ENCODE measurements around the gene RUSC1. TPM values are rescaled to one million over a fixed set of nuclear protein-coding genes. Genes with fewer than 3 reads are reported as not detected.

RUSC1 gene
- total RNA-seq, 1 donor: 6.6 TPM

Other genes starting within 250 kb of the RUSC1 start
- 0.21 TPM for gene EFNA3, start 242.1 kb upstream of the RUSC1 start, total RNA-seq
- 0.84 TPM for gene EFNA1, start 193.0 kb upstream of the RUSC1 start, total RNA-seq
- 22.4 TPM for gene SLC50A1, start 185.0 kb upstream of the RUSC1 start, total RNA-seq
- 14.0 TPM for gene DPM3, start 180.4 kb upstream of the RUSC1 start, total RNA-seq
- gene KRTCAP2, start 147.6 kb upstream of the RUSC1 start, total RNA-seq: 62.0 TPM
- gene TRIM46, start 147.0 kb upstream of the RUSC1 start, total RNA-seq: 0.52 TPM
- gene THBS3, start 113.0 kb upstream of the RUSC1 start, total RNA-seq: 8.0 TPM
- gene MTX1, start 112.2 kb upstream of the RUSC1 start, total RNA-seq: 16.1 TPM
- gene ENTREP3, start 65.4 kb upstream of the RUSC1 start, total RNA-seq: 2.1 TPM
- gene SCAMP3, start 58.5 kb upstream of the RUSC1 start, total RNA-seq: 17.9 TPM
- gene CLK2, start 47.4 kb upstream of the RUSC1 start, total RNA-seq: 18.2 TPM
- gene HCN3, start 43.4 kb upstream of the RUSC1 start, total RNA-seq: 0.21 TPM
- gene PKLR, start 19.5 kb upstream of the RUSC1 start, total RNA-seq: not detected
- 21.5 TPM for gene FDPS, start 12.0 kb upstream of the RUSC1 start, total RNA-seq
- 59.8 TPM for gene ASH1L, start 241.9 kb downstream of the RUSC1 start, total RNA-seq

Data from mononuclear cell (primary cell).